ENCODE results near the gene FAM72B.
"Not testable (repeated sequence)": the region's sequence is repeated elsewhere in the genome, so short reads cannot be mapped to it uniquely, and the experiment has no call there.

FAM72B gene

GRCh38 chr1:121184290-121185127 is at the start of gene FAM72B, which contains the start of gene SRGAP2C:
FAM72B (minus strand) TSS chr1:121184340; CDS start chr1:121183489, 851 bp downstream.
SRGAP2C (plus strand) TSS chr1:121184975; CDS start chr1:121187447, 2,472 bp downstream.
- DNase-seq (ENCODE audit: low read depth): peak; percentile 98

GRCh38 chr1:121232445-121233125 is 48.4 kb upstream of the FAM72B start:
- DNase-seq (ENCODE audit: low read depth): not testable (repeated sequence)

GRCh38 chr1:121230636-121231035 is 46.5 kb upstream of the FAM72B start:
- DNase-seq (ENCODE audit: low read depth): not testable (repeated sequence)

GRCh38 chr1:121227544-121228330 is 43.6 kb upstream of the FAM72B start:
- not testable (repeated sequence) for DNase-seq (ENCODE audit: low read depth)

GRCh38 chr1:121226925-121227324 is 42.8 kb upstream of the FAM72B start:
- DNase-seq (ENCODE audit: low read depth): not testable (repeated sequence)

- DNase-seq (ENCODE audit: low read depth): not testable (repeated sequence)
Observed at GRCh38 chr1:121226295-121226904, 42.3 kb upstream of the FAM72B start.

- DNase-seq (ENCODE audit: low read depth): not testable (repeated sequence)
Observed at GRCh38 chr1:121224714-121225113, 40.6 kb upstream of the FAM72B start.

- not testable (repeated sequence) for DNase-seq (ENCODE audit: low read depth)
Observed at GRCh38 chr1:121221770-121222169, 37.6 kb upstream of the FAM72B start.

GRCh38 chr1:121216676-121217075 is 32.5 kb upstream of the FAM72B start:
- not testable (repeated sequence) for DNase-seq (ENCODE audit: low read depth)

GRCh38 chr1:121215699-121216417 is 31.7 kb upstream of the FAM72B start:
- not testable (repeated sequence) for DNase-seq (ENCODE audit: low read depth)

- DNase-seq (ENCODE audit: low read depth): not testable (repeated sequence)
Observed at GRCh38 chr1:121214544-121215156, 30.5 kb upstream of the FAM72B start.

GRCh38 chr1:121213491-121213890 is 29.4 kb upstream of the FAM72B start:
- not testable (repeated sequence) for DNase-seq (ENCODE audit: low read depth)

- DNase-seq (ENCODE audit: low read depth): not testable (repeated sequence)
Observed at GRCh38 chr1:121210778-121211177, 26.6 kb upstream of the FAM72B start.

GRCh38 chr1:121208375-121208774 is 24.2 kb upstream of the FAM72B start:
- not testable (repeated sequence) for DNase-seq (ENCODE audit: low read depth)

- not testable (repeated sequence) for DNase-seq (ENCODE audit: low read depth)
Observed at GRCh38 chr1:121207328-121207727, 23.2 kb upstream of the FAM72B start.

GRCh38 chr1:121205786-121206711 is 21.9 kb upstream of the FAM72B start:
- DNase-seq (ENCODE audit: low read depth): not testable (repeated sequence)

GRCh38 chr1:121202986-121203385 is 18.8 kb upstream of the FAM72B start:
- DNase-seq (ENCODE audit: low read depth): not testable (repeated sequence)

GRCh38 chr1:121200985-121201981 is 17.1 kb upstream of the FAM72B start:
- DNase-seq (ENCODE audit: low read depth): not testable (repeated sequence)

Measured in stromal cell of bone marrow (primary cell).